Esophagus squamous epithelium (tissue), 4 donors: ENCODE data around the gene EIPR1.

Experiments used
- POLR2A ChIP-seq, 4 donors: fragments of 450-650 bp; IDR thresholded peaks; one replicate each; pipeline ENCODE4 v1.6.1; 2017; ENCODE audit warnings: antibody characterized with exemption in 4 of 4, mild to moderate bottlenecking in 4 of 4, moderate library complexity in 3 of 4
- TF ChIP-seq, protein P1 (sequence below), 6 experiments: fragments of 450-650 bp in 4 of 6; fragments of 200-600 bp in 2 of 6; sonication (generic) in 2 of 6; IDR thresholded peaks; one replicate each; pipeline ENCODE4 v1.5.1; 2016 to 2019; ENCODE audit warnings: antibody characterized with exemption in 6 of 6, mild to moderate bottlenecking in 4 of 6, moderate library complexity in 4 of 6

- TF ChIP-seq, protein P1, sequence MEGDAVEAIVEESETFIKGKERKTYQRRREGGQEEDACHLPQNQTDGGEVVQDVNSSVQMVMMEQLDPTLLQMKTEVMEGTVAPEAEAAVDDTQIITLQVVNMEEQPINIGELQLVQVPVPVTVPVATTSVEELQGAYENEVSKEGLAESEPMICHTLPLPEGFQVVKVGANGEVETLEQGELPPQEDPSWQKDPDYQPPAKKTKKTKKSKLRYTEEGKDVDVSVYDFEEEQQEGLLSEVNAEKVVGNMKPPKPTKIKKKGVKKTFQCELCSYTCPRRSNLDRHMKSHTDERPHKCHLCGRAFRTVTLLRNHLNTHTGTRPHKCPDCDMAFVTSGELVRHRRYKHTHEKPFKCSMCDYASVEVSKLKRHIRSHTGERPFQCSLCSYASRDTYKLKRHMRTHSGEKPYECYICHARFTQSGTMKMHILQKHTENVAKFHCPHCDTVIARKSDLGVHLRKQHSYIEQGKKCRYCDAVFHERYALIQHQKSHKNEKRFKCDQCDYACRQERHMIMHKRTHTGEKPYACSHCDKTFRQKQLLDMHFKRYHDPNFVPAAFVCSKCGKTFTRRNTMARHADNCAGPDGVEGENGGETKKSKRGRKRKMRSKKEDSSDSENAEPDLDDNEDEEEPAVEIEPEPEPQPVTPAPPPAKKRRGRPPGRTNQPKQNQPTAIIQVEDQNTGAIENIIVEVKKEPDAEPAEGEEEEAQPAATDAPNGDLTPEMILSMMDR (IDR thresholded peaks at IDR 0.05) = no peak
- no peak for TF ChIP-seq POLR2A (IDR thresholded peaks at IDR 0.05)
These were observed 45.5 kb downstream of the EIPR1 start for GRCh38 chr2:3332133-3332532.
